Right hindlimb (tissue), 1 donor: Measurements from ENCODE around the gene CCR7.
"Not testable (repeated sequence)": the region's sequence is repeated elsewhere in the genome, so short reads cannot be mapped to it uniquely, and the experiment has no call there.

Experiments
- DNase-seq: peaks from one replicate; pipeline ENCODE4 v3.0.0-alpha.2; 2018

CCR7 gene

GRCh38 chr17:40548491-40548981, 16.7 kb downstream of the CCR7 start:
- no peak for DNase-seq

DNA sequence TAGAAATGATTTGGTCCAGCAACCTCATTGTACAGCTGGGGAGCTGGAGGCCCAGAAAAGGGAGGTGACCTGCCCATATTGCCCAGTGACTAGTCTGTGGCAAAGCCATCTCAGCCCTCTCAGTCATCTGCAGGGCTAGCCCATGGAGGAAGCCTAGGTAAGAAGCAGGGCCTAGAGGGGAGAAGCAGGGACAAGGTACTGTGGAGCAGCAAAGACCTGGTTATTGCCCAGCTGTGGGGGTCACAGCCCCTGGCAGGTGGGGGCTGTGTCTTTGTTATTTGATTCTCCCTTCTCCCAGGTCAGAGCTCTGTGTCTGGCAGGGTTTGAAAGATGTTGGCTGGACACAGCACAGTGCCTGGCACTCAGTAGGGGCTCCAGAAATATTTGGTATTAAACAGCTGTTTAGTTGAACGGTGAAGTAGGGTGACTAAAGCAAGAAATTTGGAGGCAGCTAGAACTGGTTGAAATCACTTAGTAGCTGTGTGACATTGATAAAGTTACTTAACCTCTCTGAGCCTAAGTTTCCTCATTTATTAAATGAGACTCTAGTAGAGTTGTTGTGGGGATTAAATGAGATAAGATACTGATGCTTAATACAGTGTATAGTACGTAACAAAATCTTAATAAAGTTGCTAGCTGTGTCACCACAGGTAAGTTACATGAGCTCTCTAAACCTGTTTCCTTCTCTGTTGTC, 17.3 kb downstream of the CCR7 start:
- no peak for DNase-seq

DNA sequence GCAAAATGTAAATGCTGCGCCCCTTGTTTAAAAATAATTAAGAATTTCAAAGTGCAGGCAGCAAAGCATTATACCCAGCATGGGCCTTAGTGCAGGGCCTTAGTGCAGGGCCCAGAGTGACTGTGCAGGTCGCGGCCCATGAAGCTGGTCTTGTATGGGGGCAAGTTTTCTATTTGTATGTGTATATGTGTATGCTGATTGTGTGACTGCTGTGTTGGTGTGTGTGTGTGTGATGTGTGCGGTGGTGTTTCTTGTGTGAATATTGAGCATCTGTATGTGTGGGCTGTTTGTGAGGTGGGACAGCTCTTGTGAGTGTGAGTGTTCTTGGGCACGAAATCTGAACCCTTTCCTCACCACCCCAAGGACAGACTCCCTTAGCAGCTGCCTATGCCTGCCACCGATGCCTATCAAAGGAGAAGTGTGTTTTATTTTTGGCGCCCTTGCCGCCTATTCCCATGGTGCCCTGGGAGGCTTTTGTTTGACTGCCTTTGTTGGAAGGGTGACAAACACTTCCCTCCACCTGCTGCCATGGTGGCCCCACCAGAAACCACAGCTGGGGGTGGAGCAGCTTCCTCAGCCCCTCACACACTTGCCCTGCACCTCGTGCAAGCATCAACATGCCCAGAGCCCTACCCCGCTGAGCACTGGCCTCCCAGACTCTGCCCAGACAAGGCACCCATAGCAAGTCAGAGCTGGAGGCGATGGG, 18.0 kb downstream of the CCR7 start:
- DNase-seq = peak; percentile 70

- not testable (repeated sequence) for DNase-seq
Measured at GRCh38 chr17:40546497-40546896, 18.8 kb downstream of the CCR7 start.

DNA sequence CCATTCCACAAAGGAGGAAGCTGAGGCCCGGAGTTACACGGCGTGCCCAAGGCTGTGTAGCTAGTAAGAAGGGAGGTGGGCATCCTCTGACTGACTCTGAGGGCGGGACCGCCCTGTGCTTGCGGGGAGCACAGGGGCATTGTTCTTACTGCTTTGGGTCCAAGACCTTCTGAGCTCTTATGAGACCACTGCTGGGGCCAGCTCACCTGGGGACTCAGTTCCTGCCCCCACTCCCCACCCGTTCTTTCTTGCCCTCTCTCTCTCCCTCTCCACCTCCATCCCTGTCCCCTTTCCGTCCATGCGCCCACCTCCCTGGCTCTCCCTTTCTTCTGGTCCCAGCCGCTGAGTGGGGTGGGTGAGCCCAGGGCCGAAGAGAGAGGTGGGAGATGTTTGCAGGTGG, 19.6 kb downstream of the CCR7 start:
- DNase-seq = no peak

GRCh38 chr17:40542558-40543411, 22.5 kb downstream of the CCR7 start:
- DNase-seq = peak; percentile 93

- peak; percentile 87 for DNase-seq
Measured at GRCh38 chr17:40541873-40542557, 23.3 kb downstream of the CCR7 start.

- peak; percentile 33 for DNase-seq
Measured at GRCh38 chr17:40541060-40541872, 24.0 kb downstream of the CCR7 start.

GRCh38 chr17:40540448-40540847, 24.8 kb downstream of the CCR7 start:
- DNase-seq = peak; percentile 15

GRCh38 chr17:40539711-40540411, 25.4 kb downstream of the CCR7 start:
- peak; percentile 16 for DNase-seq

DNA sequence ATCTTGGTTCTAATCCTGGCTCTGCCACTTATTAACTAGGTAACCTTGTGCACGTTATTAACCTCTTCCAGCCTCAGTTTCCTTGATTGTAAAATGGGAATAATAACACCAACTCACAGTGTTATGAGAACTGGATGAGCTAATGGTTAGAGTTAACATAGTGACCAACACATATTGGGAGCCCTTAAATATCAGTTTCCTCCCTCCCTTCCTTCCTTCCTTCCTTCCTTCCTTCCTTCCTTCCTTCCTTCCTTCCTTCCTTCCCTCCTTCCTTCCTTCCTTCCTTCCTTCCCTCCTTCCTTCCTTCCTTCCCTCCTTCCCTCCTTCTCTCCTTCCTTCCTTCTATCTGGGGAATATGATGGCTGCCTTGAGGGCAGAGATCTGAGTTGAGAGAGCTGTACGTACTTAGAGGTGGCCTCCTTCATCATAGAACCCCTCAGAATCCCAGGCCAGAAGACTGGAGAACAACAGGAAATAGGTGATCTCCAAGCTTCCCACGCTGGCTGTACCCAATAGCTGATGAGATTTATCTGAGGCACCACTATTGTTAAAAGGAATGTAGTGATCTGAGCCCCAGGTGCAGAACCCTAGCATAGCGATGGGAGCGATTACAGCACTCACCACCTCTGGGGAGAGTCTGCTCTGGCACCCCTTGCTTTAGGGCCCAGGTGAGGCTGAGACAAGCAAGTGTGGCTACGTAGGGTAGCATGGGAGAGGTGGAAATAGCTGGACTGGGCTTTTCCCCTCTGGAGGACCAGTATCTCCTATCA, 26.2 kb downstream of the CCR7 start:
- DNase-seq = peak; percentile 7

GRCh38 chr17:40538019-40538935, 27.0 kb downstream of the CCR7 start:
- peak; percentile 23 for DNase-seq

DNA sequence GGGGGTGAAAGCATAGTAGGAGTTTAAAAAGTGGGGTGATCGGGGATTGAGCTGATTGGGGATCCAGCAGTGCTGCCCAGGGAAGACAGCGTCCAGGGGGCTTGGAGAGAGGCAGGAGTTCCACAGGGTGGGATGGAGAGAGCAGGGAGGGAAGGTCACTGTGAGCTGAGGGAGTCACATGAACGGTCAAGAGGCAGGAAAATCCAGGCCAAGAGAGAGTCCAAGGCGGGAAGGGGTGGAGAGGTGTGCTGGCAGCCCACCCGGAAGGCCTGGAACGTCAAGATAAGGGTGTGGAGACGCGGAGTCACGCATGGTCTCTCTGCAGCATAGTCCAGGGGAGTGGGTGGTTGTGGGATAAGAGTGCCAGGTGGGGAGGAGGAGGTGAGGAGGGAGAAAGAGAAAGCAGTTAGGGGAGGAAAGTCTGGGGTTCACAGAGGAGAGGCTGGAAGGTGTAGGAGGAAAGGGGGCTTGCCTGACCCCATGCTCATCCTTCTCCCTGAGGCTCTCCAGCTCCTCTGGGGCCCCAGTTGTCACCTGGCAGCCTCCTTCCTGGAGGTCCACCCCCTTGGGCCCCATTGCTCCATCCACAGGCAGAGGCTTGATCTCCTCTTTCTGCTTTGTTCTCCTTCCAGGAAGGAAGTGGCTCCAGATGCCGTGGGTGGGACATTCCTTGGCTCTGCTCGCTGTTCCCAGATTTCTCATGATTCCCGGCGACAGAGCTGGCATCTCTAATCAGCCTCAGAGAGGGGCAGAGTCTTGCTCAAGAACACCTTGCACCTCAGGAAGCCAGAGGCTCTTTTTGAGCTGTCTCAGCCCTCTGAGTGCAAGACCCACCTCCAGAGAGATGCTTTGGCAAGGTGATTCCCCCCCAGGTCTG, 28.7 kb downstream of the CCR7 start:
- peak; percentile 51 for DNase-seq

GRCh38 chr17:40535924-40536294, 29.4 kb downstream of the CCR7 start:
- DNase-seq = no peak

- no peak for DNase-seq
Measured at GRCh38 chr17:40535438-40535837, 29.8 kb downstream of the CCR7 start.

DNA sequence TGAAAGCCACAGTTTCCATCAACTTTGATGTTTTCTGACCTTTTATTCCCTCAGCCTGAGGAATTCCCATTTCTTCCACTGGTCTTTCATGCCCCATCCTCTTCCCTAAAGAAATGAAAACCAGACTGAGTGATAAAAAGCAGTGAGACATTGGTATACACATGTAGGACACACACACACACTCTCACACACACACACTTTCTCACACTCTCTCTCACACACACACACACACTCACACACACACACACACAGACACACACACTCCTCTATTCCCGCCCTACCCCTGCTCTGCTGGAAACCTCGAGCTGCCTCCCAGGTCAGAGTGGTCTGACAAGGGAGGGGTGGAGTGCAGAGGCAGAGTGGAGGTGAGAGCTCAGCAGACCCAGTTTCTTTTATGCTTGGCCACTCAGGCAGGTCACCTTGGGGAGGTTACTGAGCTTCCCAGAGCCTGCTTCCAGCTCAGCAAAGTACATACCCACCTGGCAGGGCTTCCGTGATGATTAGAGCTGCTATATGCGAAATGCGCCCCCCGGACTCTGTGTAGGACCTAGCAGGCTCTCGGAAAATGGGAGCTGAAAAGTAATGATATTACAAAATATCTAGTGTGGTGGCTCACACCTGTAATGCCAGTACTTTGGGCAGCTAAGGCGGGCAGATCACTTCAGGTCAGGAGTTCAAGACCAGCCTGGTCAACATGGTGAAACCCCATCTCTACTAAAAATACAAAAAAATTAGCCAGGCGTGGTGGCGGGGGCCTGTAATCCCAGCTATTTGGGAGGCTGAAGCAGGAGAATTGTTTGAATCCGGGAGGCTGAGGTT, 30.7 kb downstream of the CCR7 start:
- peak; percentile 13 for DNase-seq

DNA sequence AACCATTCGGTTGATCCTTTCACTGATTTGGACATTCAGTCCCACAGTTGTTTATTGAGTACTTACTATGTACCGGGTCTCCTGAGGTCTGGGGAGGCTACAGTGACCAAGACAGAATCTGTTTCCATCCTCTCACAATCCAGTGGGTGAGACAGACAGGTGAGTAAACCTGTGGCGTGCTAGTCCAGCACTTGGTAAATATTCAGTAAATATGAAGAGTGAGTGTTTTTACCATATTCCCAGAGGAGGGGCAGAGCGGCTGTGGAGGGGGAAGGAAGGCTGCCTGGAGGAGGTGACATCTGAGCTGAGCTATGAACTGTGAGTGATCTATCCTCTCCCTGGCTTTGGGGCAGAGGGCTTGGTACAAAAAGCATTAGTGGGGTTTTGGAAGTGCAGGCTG, 31.4 kb downstream of the CCR7 start:
- peak; percentile 20 for DNase-seq
